Measurements from ENCODE around the gene TEX11. TPM values are rescaled to one million over a fixed set of nuclear protein-coding genes. Genes with fewer than 3 reads are reported as not detected.

TEX11 gene
- total and polyA plus RNA-seq, 2 of the 13 experiments (the other 11 are each of a cell fraction or from before 2014, with no cell fraction given): not detected

DNA sequence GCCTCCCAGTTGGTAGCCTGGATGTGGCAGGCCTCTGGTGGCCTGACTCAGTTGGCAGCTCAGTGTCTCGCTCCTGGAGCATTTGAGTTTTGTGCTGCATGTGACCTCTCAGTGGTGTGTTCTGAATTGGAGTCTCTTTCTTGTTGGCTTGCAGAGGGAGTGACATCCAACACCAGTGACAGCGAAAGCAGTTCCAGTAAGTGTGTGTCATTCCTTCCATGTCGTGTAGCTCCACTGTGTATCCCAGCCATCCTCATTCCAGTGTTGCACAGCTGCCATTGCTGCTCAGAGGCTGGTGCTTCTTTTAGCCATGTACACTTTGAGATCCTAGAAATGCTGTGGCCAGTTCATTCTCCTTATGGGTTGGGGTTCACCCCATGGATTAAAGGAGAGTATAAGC is 411.5 kb downstream of the TEX11 start:
- DNase-seq (ENCODE audit: low spot score) (no peak), FAIRE-seq (no peak), ATAC-seq (no peak)
- WGBS (ENCODE audit: low lambda C conversion rate): 100% methylated on average over 1 of the region's 3 CpGs
- Histone ChIP-seq H3K9ac (ENCODE audit: insufficient read depth, low read depth, low read length) (no peak overlapping the region), H3K27me3 (ENCODE audit: control insufficient read depth in 1 of 2, insufficient read depth in 2 of 2, low read length in 2 of 2) (no peaks in the 10 kb centered on the region), H3K4me3 (replicated peaks in 1 of 3; ENCODE audit: insufficient read depth in 1 of 3, low read depth in 2 of 3, low read length in 3 of 3) (no peak overlapping the region), H3K27ac (ENCODE audit: extremely low read length, insufficient read depth, low read length) (no peak overlapping the region), H3K9me3 (ENCODE audit: low read length) (no peaks in the 10 kb centered on the region), H3K4me2 (ENCODE audit: low read depth, low read length) (no peak overlapping the region), H3K36me3 (replicated peaks in 1 of 2; ENCODE audit: control insufficient read depth in 1 of 2, insufficient read depth in 2 of 2, low read length in 2 of 2) (peaks cover 5 to 6% of the 10 kb centered on the region in 2 experiments; a peak in 1 of 5 replicates), H3K79me2 (ENCODE audit: insufficient read depth, low read length) (no peaks in the 10 kb centered on the region), H4K20me1 (ENCODE audit: insufficient read depth, low read length) (no peaks in the 10 kb centered on the region), H2AFZ (ENCODE audit: low read length) (no peak overlapping the region), H3K4me1 (ENCODE audit: insufficient read depth, low read length) (no peaks in the 10 kb centered on the region)
- ChIA-PET POLR2A (no interaction called here), CTCF (ENCODE audit: low intra/inter-chr PET ratio, low total read pairs) (no interaction called here)
- intact Hi-C loops (cut with micrococcal nuclease; ENCODE audit: unreplicated experiment): no loop called here
- in situ Hi-C loops (cut with HindIII; ENCODE audit: extremely low pct_ligation_motif_present, low pct_unique_long_range_greater_than_20kb): no loop called here
- no peak for TF ChIP-seq ZNF546 (CRISPR knock-in tag; conservative IDR thresholded peaks at IDR 0.05)
- no peak for TF ChIP-seq ZNF317 (CRISPR knock-in tag; IDR thresholded peaks at IDR 0.05)
- TF ChIP-seq, protein P1, sequence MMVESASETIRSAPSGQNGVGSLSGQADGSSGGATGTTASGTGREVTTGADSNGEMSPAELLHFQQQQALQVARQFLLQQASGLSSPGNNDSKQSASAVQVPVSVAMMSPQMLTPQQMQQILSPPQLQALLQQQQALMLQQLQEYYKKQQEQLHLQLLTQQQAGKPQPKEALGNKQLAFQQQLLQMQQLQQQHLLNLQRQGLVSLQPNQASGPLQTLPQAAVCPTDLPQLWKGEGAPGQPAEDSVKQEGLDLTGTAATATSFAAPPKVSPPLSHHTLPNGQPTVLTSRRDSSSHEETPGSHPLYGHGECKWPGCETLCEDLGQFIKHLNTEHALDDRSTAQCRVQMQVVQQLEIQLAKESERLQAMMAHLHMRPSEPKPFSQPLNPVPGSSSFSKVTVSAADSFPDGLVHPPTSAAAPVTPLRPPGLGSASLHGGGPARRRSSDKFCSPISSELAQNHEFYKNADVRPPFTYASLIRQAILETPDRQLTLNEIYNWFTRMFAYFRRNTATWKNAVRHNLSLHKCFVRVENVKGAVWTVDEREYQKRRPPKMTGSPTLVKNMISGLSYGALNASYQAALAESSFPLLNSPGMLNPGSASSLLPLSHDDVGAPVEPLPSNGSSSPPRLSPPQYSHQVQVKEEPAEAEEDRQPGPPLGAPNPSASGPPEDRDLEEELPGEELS (CRISPR knock-in tag; IDR thresholded peaks at IDR 0.05): no peak
- TF ChIP-seq RAD21 (CRISPR knock-in tag; IDR thresholded peaks at IDR 0.05): no peak
- TF ChIP-seq SALL2 (CRISPR knock-in tag; IDR thresholded peaks at IDR 0.05): no peak
- TF ChIP-seq, protein P2, sequence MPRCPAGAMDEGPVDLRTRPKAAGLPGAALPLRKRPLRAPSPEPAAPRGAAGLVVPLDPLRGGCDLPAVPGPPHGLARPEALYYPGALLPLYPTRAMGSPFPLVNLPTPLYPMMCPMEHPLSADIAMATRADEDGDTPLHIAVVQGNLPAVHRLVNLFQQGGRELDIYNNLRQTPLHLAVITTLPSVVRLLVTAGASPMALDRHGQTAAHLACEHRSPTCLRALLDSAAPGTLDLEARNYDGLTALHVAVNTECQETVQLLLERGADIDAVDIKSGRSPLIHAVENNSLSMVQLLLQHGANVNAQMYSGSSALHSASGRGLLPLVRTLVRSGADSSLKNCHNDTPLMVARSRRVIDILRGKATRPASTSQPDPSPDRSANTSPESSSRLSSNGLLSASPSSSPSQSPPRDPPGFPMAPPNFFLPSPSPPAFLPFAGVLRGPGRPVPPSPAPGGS (CRISPR knock-in tag; IDR thresholded peaks at IDR 0.05): no peak
- TF ChIP-seq MED1 (CRISPR knock-in tag; IDR thresholded peaks at IDR 0.05): no peak
- TF ChIP-seq MXD3 (CRISPR knock-in tag; IDR thresholded peaks at IDR 0.05): no peak
- no peak for TF ChIP-seq DBP (CRISPR knock-in tag; IDR thresholded peaks at IDR 0.05; ENCODE audit: not compliant biosample characterization)
- TF ChIP-seq ZNF138 (CRISPR knock-in tag; IDR thresholded peaks at IDR 0.05; ENCODE audit: low read depth): no peak
- TF ChIP-seq YEATS2 (CRISPR knock-in tag; IDR thresholded peaks at IDR 0.05; ENCODE audit: borderline replicate concordance): no peak
- TF ChIP-seq ZMAT5 (CRISPR knock-in tag; IDR thresholded peaks at IDR 0.05; ENCODE audit: borderline replicate concordance, low read depth): no peak
- BruUV-seq (replicated peaks): no TSS peak
